GM12878 (cell line): ENCODE data around the gene ARPC5L. TPM values are rescaled to one million over a fixed set of nuclear protein-coding genes. Genes with fewer than 3 reads are reported as not detected.

ENCODE experiments used
- BRCA1 ChIP-seq: IDR thresholded peaks from 2 replicates; pipeline ENCODE4 v1.6.1; 2011; ENCODE audit warnings: low read depth, low read length, improper control_type of control experiment
- CHD1 ChIP-seq: IDR thresholded peaks from 2 replicates; pipeline ENCODE4 v1.6.1; 2012; ENCODE audit warnings: low read depth, low read length, improper control_type of control experiment
- CREM ChIP-seq: IDR thresholded peaks from 2 replicates; pipeline ENCODE4 v1.6.1; 2014; ENCODE audit warnings: antibody characterized with exemption, low read depth
- FOS ChIP-seq: IDR thresholded peaks from 3 replicates; pipeline ENCODE4 v1.6.1; 2011; ENCODE audit warnings: borderline replicate concordance; ENCODE audit not compliant: insufficient read length; ENCODE audit errors: extremely low read depth
- FOXM1 ChIP-seq: IDR thresholded peaks from 2 replicates; pipeline ENCODE4 v1.6.1; 2012; ENCODE audit warnings: low read depth, mild to moderate bottlenecking, inconsistent platforms, low read length, moderate library complexity
- GABPA ChIP-seq: IDR thresholded peaks from 2 replicates; pipeline ENCODE4 v1.6.1; 2014; ENCODE audit warnings: antibody characterized with exemption, low read depth, mild to moderate bottlenecking, inconsistent platforms
- HDGF ChIP-seq: fragments of 450-650 bp; IDR thresholded peaks from 2 replicates; pipeline ENCODE4 v1.6.1; 2016; ENCODE audit warnings: antibody characterized with exemption
- IKZF1 ChIP-seq: fragments of 450-650 bp; conservative IDR thresholded peaks from 2 replicates; pipeline ENCODE4 v1.6.1; 2017; ENCODE audit warnings: antibody characterized with exemption, mild to moderate bottlenecking
- KAT2A ChIP-seq: conservative IDR thresholded peaks from 2 replicates; pipeline ENCODE4 v1.6.1; 2011; ENCODE audit warnings: low read depth, low read length; ENCODE audit not compliant: control insufficient read depth
- MEF2A ChIP-seq: IDR thresholded peaks from 2 replicates; pipeline ENCODE4 v1.6.1; 2011; ENCODE audit warnings: low read depth, mild to moderate bottlenecking, low read length, moderate library complexity; ENCODE audit not compliant: insufficient read depth
- MYB ChIP-seq: fragments of 150-350 bp; IDR thresholded peaks from 2 replicates; pipeline ENCODE4 v1.6.1; 2014; ENCODE audit warnings: mild to moderate bottlenecking, low read depth, low read length, borderline replicate concordance
- PAX8 ChIP-seq: fragments of 450-650 bp; IDR thresholded peaks from 2 replicates; pipeline ENCODE4 v1.6.1; 2017; ENCODE audit warnings: mild to moderate bottlenecking, moderate library complexity
- POLR2A ChIP-seq: IDR thresholded peaks from 2 replicates; pipeline ENCODE4 v1.6.1; 2011; ENCODE audit warnings: low read depth, mild to moderate bottlenecking, low read length
- ZNF24 ChIP-seq: fragments of 450-650 bp; IDR thresholded peaks from 2 replicates; pipeline ENCODE4 v1.6.1; 2017; ENCODE audit warnings: antibody characterized with exemption, mild to moderate bottlenecking
- polyA plus RNA-seq, 11 experiments: library from polyadenylated mRNA; depleted of rRNA in 4 of 11; unstranded in 6 of 11; stranded (reverse) in 5 of 11; fragments of >200 nt; fragmentation: Nextera tagmentation in 4 of 11; fragmentation: Illumina TruSeq in 1 of 11; extraction: Ambion mirVana in 4 of 11; extraction: Trizol in 1 of 11; gene quantifications; 1 replicate in 1 of 11; 2 replicates in 10 of 11; pipeline versions ENCODE4 v1.2.1 to v1.2.3, GENCODE V29; 2011 to 2016; ENCODE audit warnings: inconsistent platforms in 2 of 11, missing spikeins in 2 of 11, low read depth in 1 of 11
- total RNA-seq, 4 experiments: library from RNA; depleted of rRNA in 3 of 4; stranded (reverse); fragments of >200 nt in 3 of 4; fragmentation: Illumina TruSeq in 1 of 4; extraction: Trizol in 1 of 4; gene quantifications; 2 replicates each; pipeline versions ENCODE4 v1.2.1 to v1.2.3, GENCODE V29; 2013 to 2021
- TF ChIP-seq, protein P1 (sequence below): fragments of 450-650 bp; IDR thresholded peaks from 2 replicates; pipeline ENCODE4 v1.6.1; 2018; ENCODE audit warnings: mild to moderate bottlenecking, low read depth, moderate library complexity; ENCODE audit not compliant: partially characterized antibody
- TF ChIP-seq, protein P2 (sequence below): fragments of 450-650 bp; formaldehyde crosslinking; IDR thresholded peaks from 2 replicates; pipeline ENCODE4 v1.4.0; 2020; ENCODE audit warnings: mild to moderate bottlenecking, moderate library complexity
- TF ChIP-seq, protein P3 (sequence below): fragments of 150-350 bp; IDR thresholded peaks from 2 replicates; pipeline ENCODE4 v1.6.1; 2016; ENCODE audit warnings: low read depth, low read length
- TF ChIP-seq, protein P4 (sequence below): fragments of 450-650 bp; IDR thresholded peaks from 2 replicates; pipeline ENCODE4 v1.6.1; 2016; ENCODE audit warnings: mild to moderate bottlenecking

Gene ARPC5L
- total and polyA plus RNA-seq, 10 of the 15 experiments (the other 5 are each of a cell fraction or from before 2014, with no cell fraction given) = 42.3 to 207 (median 104) TPM

DNA sequence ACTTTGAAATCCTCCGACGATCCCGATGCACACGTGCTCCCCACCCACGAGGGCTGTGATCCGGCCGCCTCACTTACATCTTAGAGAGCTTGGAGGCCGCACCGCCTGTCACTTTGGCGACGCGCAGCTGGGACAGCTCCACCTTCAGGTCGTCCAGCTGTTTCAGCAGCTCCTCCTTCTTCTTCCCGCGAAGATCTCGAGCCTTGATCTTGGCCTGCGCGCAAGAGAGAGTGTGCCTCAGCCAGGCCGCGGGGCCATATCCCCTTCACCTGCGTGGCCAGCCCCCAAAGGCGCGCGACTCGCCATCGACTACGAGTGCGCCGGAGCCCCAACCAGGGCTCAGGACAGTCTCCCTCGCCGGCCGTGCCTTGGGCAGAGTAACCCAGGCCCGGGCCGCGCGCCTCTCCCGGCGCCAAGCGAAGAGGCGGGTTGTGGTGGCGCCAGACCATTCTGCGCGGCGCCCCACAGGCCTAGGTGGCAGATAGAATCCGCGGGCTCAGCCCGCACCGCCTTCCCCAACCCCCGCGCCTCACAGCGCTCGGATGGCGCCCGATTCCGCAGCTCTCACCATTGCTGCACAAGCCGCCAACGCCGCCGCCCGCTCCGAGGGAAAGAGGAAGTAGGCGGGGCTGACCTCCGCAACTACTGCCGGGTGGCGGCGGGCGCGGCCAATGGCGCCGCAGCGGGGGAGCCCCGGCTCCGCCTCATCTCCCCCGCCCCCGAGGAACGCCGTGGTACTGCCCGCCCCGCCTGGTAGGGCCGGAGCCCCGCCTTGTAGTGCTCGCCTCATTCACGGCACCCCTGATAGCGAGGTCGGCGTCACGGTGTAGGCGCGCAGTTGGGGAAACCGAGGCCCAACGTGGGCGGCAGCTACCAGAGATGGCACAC is at the start of gene ARPC5L, which contains the start of gene RPL35 (continued):
- TF ChIP-seq IKZF1 (peak; percentile 71), CHD1 (peak; percentile 97), HDGF (no peak), MEF2A (peak; percentile 48; the same call in 1 of the 2 replicates), FOS (no peak), MYB (no peak), ZNF24 (peak; percentile 95), KAT2A (no peak; the same call in 1 of the 2 replicates), FOXM1 (no peak), PAX8 (no peak), GABPA (no peak), CREM (peak; percentile 50; the same call in 1 of the 2 replicates), BRCA1 (no peak), POLR2A (peak; percentile 99)
- TF ChIP-seq, protein P1, sequence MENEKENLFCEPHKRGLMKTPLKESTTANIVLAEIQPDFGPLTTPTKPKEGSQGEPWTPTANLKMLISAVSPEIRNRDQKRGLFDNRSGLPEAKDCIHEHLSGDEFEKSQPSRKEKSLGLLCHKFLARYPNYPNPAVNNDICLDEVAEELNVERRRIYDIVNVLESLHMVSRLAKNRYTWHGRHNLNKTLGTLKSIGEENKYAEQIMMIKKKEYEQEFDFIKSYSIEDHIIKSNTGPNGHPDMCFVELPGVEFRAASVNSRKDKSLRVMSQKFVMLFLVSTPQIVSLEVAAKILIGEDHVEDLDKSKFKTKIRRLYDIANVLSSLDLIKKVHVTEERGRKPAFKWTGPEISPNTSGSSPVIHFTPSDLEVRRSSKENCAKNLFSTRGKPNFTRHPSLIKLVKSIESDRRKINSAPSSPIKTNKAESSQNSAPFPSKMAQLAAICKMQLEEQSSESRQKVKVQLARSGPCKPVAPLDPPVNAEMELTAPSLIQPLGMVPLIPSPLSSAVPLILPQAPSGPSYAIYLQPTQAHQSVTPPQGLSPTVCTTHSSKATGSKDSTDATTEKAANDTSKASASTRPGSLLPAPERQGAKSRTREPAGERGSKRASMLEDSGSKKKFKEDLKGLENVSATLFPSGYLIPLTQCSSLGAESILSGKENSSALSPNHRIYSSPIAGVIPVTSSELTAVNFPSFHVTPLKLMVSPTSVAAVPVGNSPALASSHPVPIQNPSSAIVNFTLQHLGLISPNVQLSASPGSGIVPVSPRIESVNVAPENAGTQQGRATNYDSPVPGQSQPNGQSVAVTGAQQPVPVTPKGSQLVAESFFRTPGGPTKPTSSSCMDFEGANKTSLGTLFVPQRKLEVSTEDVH = no peak
- TF ChIP-seq, protein P2, sequence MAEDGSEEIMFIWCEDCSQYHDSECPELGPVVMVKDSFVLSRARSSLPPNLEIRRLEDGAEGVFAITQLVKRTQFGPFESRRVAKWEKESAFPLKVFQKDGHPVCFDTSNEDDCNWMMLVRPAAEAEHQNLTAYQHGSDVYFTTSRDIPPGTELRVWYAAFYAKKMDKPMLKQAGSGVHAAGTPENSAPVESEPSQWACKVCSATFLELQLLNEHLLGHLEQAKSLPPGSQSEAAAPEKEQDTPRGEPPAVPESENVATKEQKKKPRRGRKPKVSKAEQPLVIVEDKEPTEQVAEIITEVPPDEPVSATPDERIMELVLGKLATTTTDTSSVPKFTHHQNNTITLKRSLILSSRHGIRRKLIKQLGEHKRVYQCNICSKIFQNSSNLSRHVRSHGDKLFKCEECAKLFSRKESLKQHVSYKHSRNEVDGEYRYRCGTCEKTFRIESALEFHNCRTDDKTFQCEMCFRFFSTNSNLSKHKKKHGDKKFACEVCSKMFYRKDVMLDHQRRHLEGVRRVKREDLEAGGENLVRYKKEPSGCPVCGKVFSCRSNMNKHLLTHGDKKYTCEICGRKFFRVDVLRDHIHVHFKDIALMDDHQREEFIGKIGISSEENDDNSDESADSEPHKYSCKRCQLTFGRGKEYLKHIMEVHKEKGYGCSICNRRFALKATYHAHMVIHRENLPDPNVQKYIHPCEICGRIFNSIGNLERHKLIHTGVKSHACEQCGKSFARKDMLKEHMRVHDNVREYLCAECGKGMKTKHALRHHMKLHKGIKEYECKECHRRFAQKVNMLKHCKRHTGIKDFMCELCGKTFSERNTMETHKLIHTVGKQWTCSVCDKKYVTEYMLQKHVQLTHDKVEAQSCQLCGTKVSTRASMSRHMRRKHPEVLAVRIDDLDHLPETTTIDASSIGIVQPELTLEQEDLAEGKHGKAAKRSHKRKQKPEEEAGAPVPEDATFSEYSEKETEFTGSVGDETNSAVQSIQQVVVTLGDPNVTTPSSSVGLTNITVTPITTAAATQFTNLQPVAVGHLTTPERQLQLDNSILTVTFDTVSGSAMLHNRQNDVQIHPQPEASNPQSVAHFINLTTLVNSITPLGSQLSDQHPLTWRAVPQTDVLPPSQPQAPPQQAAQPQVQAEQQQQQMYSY = no peak; the same call in 1 of the 2 replicates
- TF ChIP-seq, protein P3, sequence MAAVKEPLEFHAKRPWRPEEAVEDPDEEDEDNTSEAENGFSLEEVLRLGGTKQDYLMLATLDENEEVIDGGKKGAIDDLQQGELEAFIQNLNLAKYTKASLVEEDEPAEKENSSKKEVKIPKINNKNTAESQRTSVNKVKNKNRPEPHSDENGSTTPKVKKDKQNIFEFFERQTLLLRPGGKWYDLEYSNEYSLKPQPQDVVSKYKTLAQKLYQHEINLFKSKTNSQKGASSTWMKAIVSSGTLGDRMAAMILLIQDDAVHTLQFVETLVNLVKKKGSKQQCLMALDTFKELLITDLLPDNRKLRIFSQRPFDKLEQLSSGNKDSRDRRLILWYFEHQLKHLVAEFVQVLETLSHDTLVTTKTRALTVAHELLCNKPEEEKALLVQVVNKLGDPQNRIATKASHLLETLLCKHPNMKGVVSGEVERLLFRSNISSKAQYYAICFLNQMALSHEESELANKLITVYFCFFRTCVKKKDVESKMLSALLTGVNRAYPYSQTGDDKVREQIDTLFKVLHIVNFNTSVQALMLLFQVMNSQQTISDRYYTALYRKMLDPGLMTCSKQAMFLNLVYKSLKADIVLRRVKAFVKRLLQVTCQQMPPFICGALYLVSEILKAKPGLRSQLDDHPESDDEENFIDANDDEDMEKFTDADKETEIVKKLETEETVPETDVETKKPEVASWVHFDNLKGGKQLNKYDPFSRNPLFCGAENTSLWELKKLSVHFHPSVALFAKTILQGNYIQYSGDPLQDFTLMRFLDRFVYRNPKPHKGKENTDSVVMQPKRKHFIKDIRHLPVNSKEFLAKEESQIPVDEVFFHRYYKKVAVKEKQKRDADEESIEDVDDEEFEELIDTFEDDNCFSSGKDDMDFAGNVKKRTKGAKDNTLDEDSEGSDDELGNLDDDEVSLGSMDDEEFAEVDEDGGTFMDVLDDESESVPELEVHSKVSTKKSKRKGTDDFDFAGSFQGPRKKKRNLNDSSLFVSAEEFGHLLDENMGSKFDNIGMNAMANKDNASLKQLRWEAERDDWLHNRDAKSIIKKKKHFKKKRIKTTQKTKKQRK = no peak
- TF ChIP-seq, protein P4, sequence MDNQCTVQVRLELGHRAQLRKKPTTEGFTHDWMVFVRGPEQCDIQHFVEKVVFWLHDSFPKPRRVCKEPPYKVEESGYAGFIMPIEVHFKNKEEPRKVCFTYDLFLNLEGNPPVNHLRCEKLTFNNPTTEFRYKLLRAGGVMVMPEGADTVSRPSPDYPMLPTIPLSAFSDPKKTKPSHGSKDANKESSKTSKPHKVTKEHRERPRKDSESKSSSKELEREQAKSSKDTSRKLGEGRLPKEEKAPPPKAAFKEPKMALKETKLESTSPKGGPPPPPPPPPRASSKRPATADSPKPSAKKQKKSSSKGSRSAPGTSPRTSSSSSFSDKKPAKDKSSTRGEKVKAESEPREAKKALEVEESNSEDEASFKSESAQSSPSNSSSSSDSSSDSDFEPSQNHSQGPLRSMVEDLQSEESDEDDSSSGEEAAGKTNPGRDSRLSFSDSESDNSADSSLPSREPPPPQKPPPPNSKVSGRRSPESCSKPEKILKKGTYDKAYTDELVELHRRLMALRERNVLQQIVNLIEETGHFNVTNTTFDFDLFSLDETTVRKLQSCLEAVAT = peak; percentile 29; the same call in 1 of the 2 replicates
